ENCODE measurements around the gene TMEM52B. TPM values are rescaled to one million over a fixed set of nuclear protein-coding genes. Genes with fewer than 3 reads are reported as not detected.

The TMEM52B gene
- 100 to 1,000 TPM; 154 to 185 (median 175) TPM for polyA plus RNA-seq (ENCODE audit: insufficient read length in 4 of 4)

DNA sequence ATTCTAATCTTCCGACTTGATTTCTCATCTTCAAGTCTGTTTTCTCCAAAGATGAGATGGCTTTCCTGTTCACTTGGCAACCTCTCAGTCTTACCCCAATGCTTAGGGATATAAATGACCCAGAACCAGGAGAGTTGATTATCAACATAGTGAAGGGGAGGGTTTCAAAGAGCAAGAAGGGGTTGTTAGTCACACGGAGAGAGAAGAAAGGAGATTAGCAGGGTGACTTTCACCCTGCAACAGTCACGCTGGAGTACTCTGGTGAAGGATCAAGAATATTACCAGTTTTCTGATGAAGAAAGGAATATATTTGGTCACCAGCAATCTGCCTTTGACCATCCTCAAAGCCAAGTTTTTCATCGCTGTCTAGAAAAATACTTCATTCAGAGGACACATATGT is at the start of gene TMEM52B:
TSS of gene TMEM52B (plus strand) at position 212 of the 400 bp plus-strand sequence. CDS start 543 bp downstream, outside the sequence.
- DNase-seq (ENCODE audit: low read depth in 4 of 4, low spot score in 3 of 4) = no peak

GRCh38 chr12:10130042-10130441 is 48.8 kb upstream of the TMEM52B start, which contains the start of gene CLEC7A:
TSS of gene CLEC7A (minus strand) at chr12:10130199. CDS start at chr12:10130082, 117 bp downstream.
- DNase-seq (ENCODE audit: low read depth in 4 of 4, low spot score in 3 of 4) = no peak

DNA sequence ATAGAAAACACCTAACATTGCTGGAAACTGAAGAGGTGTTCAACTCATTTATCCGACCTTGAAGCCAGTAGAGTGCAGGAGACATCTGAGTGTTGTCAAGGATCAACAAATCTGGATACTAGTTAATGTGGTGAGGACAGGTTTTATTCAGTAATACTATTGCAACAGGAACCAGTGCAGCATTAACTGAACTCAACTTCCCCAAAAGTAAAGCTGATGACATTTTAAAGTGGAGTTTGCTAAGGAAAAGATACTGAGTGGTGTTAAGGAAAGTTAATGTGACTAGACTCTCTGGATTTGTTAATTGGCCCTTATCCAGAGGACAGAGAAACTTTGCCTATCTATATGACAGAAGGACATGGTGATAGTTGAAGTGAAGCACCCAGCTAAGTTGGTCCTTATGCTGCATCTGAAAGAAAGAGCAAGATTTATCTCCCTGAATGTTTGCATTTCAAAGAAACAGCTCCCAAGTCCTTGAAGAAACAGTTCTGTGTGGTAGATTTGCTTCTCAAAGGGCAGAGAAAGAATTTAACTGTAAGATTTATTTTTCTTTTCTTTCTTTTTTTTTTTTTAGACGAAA is 47.6 kb upstream of the TMEM52B start:
- DNase-seq (ENCODE audit: low read depth in 4 of 4, low spot score in 3 of 4) = no peak

DNA sequence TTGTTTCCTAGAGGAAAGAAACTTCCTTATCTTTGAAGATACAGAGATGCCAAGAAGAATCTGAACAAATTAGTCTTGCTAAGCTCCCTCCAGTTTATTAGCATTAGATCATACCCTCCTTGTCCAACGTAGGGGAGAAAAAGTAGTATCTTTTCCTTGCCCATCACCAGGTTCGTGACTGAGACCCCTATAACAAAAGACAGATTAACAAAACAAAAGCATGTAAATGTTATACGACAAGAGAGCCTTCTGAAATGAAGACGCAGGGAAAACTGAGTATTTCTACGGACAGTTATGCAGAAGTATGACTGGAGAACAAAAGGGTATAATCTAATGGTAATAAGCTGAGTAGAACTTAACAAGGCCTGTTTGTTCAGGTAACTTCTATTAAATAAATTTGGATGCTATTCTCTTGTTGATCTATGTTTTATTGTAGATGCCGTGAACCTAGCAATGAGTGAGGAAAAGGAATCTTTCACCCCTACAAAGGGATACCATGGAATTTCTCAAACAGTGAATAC is 45.9 kb upstream of the TMEM52B start:
- no peak for DNase-seq (ENCODE audit: low read depth in 4 of 4, low spot score in 3 of 4)

DNA sequence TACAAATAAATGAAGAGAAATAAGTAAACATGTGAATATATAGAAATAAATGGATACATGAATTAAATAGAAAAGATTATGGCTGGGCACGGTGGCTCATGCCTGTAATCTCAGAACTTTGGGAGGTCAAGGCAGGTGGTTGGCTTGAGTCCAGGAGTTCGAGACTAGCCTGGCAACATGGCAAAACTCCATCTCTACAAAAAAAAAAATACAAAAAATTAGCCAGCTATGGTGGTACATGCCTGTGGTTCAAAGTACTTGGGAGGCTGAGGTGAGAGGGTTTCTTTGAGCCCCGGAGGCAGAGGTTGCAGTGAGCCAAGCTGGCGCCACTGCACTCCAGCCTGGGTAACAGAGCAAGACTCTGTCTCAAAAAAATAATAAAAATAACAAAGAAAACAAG is 43.7 kb upstream of the TMEM52B start:
- no peak for DNase-seq (ENCODE audit: low read depth in 4 of 4, low spot score in 3 of 4)

GRCh38 chr12:10136637-10137205 is 42.1 kb upstream of the TMEM52B start:
- DNase-seq (ENCODE audit: low read depth in 4 of 4, low spot score in 3 of 4) = no peak

- peak in 1 of 4 donors; percentile 18 for DNase-seq (ENCODE audit: low read depth in 4 of 4, low spot score in 3 of 4)
Observed at GRCh38 chr12:10140001-10140400, 38.8 kb upstream of the TMEM52B start.

DNA sequence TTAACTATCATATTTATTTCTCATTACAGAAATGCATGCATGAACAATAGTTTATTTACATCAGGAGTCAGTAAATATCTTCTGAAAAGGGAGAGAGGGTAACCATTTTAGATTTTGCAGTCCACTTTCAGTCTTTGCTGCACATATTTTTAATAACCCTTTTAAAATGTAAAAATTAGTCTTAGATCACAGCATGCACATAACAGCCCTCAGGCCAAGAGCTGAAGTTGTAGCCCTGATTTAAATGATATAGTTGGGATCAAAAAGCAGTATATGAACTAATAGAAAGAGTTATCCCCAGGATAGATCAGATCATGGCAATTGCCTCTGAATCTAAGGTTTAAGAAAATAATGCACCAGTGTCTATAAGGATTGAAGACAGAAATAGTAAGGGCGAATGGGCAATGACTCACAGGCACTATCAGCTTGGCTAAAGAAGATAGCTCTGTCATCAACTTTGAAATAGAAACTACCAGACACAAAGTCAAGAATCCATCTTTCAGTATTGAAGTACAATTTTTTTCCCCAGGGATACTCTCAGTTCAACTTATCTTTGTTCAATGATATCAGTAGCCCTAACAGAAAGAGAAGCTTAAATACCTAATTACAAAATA is 35.7 kb upstream of the TMEM52B start:
- DNase-seq (ENCODE audit: low read depth in 4 of 4, low spot score in 3 of 4) = no peak

GRCh38 chr12:10147714-10148403 is 31.0 kb upstream of the TMEM52B start:
- no peak for DNase-seq (ENCODE audit: low read depth in 4 of 4, low spot score in 3 of 4)

DNA sequence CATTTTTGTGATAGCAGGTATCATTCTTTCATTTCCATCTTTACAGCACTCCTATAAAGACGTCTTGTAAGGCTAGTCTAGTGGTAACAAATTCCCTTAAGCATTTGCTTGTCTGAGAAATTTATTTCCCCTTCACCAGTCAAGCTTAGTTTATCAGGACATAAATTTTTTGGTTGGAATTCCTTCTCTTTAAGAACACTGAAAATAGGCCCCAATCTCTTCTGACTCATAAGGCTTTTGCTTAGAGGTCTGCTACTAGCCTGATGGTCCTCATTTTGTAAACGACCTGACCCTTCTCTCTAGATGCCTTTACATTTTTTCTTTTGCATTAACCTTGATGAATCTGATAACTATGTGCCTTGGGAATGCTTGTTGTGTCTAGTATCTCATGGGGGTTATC is 27.2 kb upstream of the TMEM52B start:
- no peak for DNase-seq (ENCODE audit: low read depth in 4 of 4, low spot score in 3 of 4)

DNA sequence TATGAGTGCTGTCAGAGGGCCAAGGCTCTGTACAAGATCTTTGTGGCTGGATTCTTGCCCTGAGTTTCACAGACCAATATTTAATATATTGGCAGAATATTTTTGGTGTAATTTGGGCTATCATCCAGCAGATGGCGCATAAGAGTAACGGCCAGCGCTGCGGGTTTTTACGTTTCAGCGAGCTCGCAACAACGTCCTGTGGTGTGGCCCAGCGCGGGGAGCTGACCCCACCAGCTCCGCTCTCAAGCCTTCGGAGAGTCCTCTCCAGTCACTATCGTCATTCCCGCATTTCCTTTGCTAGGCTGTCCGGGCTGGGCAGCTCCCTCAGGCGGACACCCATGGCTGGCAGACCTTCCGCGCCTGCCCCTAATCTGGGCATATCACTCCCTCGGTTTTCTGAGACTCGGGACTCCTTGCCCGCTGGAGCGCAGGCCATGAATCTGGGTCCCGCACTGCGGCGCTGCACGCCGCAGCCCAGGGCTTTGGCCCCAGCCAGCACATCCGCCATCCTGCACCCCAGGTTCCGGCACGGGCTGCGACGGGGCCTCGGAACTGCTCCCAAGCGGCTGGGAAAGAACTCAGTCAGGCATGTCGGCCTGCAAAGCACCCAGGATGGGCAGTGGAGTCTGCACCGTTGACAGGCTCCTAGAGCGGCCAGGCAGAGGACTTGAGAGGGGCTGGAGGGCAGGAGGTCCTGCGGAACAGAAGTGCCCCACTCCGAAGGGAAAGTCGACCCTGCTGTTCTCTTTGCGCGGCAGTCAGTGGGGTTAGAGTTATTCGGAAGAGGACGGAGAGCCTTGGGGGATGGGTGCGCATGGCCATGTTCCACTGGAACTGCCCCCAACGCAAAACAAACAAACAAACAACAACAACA is 25.3 kb upstream of the TMEM52B start:
- peak; percentile 54 to 70 (median 59) for DNase-seq (ENCODE audit: low read depth in 4 of 4, low spot score in 3 of 4)

- no peak for DNase-seq (ENCODE audit: low read depth in 4 of 4, low spot score in 3 of 4)
Observed at GRCh38 chr12:10154145-10154496, 24.7 kb upstream of the TMEM52B start.

DNA sequence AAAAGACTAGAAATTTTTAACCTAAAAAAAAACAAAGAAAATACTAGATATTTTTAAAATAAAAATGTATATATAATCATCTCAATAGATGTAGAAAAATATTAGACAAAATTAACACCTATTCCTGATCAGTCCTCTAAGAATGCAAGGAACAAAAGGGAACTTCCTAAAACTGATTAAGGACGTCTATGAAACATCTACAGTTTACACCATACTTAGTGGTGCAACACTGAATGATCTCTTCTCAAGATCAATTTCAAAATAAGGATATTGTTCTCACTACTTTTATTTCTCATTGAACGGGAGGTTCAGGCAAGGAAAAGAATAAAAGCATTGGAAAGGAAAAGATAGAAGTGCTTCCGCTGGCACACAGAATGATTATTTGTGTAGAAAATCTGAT is 22.9 kb upstream of the TMEM52B start:
- DNase-seq (ENCODE audit: low read depth in 4 of 4, low spot score in 3 of 4) = no peak

GRCh38 chr12:10158406-10158805 is 20.4 kb upstream of the TMEM52B start:
- no peak for DNase-seq (ENCODE audit: low read depth in 4 of 4, low spot score in 3 of 4)

GRCh38 chr12:10159280-10159679 is 19.6 kb upstream of the TMEM52B start:
- no peak for DNase-seq (ENCODE audit: low read depth in 4 of 4, low spot score in 3 of 4)

DNA sequence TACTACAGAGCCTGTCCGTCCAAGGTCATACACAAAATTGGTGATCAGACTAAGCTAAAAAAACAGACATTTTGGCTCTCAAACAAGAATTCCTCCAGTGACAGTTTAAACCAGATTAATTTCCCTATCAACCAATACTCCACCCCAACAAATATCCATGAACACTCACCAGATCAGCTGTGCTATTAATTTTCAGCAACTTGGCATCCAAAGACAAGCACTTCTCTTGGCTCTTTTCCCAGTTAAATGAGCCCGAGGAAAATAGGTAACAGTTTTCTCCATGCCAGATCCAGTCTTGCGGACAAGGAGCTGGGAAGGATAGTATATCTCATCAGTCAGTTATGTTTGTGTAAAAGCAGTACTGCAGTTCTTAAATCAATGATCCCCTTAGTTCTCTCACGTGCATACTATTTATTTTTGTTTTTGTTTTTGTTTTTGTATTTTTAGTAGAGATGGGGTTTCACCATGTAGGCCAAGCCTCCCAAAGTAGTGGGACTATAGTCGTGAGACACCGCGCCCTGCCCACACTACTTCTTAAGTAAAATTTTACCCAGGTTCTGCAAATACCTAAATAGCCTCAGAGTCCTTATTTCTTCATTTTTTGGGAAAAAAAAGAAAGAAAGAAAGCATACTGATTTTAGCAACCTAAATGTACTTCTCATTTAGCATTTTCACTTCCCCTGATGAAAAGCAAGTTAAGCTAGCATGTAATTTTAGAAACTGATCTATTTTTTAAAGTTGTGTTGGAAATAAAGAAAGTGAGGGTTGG is 18.0 kb upstream of the TMEM52B start:
- no peak for DNase-seq (ENCODE audit: low read depth in 4 of 4, low spot score in 3 of 4)

- DNase-seq (ENCODE audit: low read depth in 4 of 4, low spot score in 3 of 4) = no peak
Observed at GRCh38 chr12:10163084-10163483, 15.7 kb upstream of the TMEM52B start.

GRCh38 chr12:10165421-10165820 is 13.4 kb upstream of the TMEM52B start:
- DNase-seq (ENCODE audit: low read depth in 4 of 4, low spot score in 3 of 4) = no peak

- no peak for DNase-seq (ENCODE audit: low read depth in 4 of 4, low spot score in 3 of 4)
Observed at GRCh38 chr12:10167599-10167998, 11.2 kb upstream of the TMEM52B start.

GRCh38 chr12:10169104-10169503 is 9.7 kb upstream of the TMEM52B start:
- no peak for DNase-seq (ENCODE audit: low read depth in 4 of 4, low spot score in 3 of 4)

Data from right renal pelvis (tissue), 4 donors.